GM23248 (cell line): ENCODE results near the gene HEATR5A. TPM values are rescaled to one million over a fixed set of nuclear protein-coding genes. Genes with fewer than 3 reads are reported as not detected.
"Not testable (repeated sequence)": the region's sequence is repeated elsewhere in the genome, so short reads cannot be mapped to it uniquely, and the experiment has no call there.

ENCODE experiments used
- DNase-seq: peaks from one replicate; pipeline ENCODE4 v3.0.0-alpha.2; 2015
- H2AFZ ChIP-seq: fragments of 200-600 bp; sonication (generic); 2 replicates; pipeline ENCODE4 v1.6.1; 2016; ENCODE audit warnings: antibody characterized with exemption
- H3F3A ChIP-seq: fragments of 200-600 bp; sonication (generic); 2 replicates; pipeline ENCODE4 v1.6.1; 2016; ENCODE audit warnings: mild to moderate bottlenecking, antibody characterized with exemption, mixed run types; ENCODE audit not compliant: insufficient read depth
- H3K27ac ChIP-seq: fragments of 200-600 bp; sonication (generic); 2 replicates; pipeline ENCODE4 v1.5.1; 2016; ENCODE audit warnings: mild to moderate bottlenecking
- H3K27me3 ChIP-seq: fragments of 200-600 bp; sonication (generic); replicated peaks from 2 replicates; pipeline ENCODE4 v1.6.1; 2016; ENCODE audit warnings: mild to moderate bottlenecking; ENCODE audit not compliant: insufficient read depth
- H3K36me3 ChIP-seq: fragments of 200-600 bp; sonication (generic); 2 replicates; pipeline ENCODE4 v1.6.1; 2016; ENCODE audit warnings: low read depth, mild to moderate bottlenecking
- H3K4me1 ChIP-seq: fragments of 200-600 bp; sonication (generic); 2 replicates; pipeline ENCODE4 v1.6.1; 2016; ENCODE audit warnings: mild to moderate bottlenecking; ENCODE audit not compliant: insufficient read depth
- H3K4me2 ChIP-seq: fragments of 200-600 bp; sonication (generic); one replicate; pipeline ENCODE4 v1.6.1; 2016; ENCODE audit warnings: mild to moderate bottlenecking; ENCODE audit not compliant: unreplicated experiment
- H3K4me3 ChIP-seq: fragments of 200-600 bp; sonication (generic); 2 replicates; pipeline ENCODE4 v1.5.1; 2016; ENCODE audit warnings: mild to moderate bottlenecking
- H3K79me2 ChIP-seq: fragments of 200-600 bp; sonication (generic); 2 replicates; pipeline ENCODE4 v1.6.1; 2016; ENCODE audit warnings: mild to moderate bottlenecking; ENCODE audit not compliant: insufficient read depth
- H3K9ac ChIP-seq: fragments of 200-600 bp; sonication (generic); 2 replicates; pipeline ENCODE4 v1.6.1; 2016; ENCODE audit warnings: mild to moderate bottlenecking
- H3K9me2 ChIP-seq: fragments of 200-600 bp; sonication (generic); 2 replicates; pipeline ENCODE4 v1.6.1; 2016; ENCODE audit warnings: mixed run types, mild to moderate bottlenecking, moderate library complexity; ENCODE audit not compliant: insufficient read depth
- H3K9me3 ChIP-seq: fragments of 200-600 bp; sonication (generic); one replicate; pipeline ENCODE4 v1.6.1; 2017; ENCODE audit warnings: low read depth
- H4K20me1 ChIP-seq: fragments of 200-600 bp; sonication (generic); 2 replicates; pipeline ENCODE4 v1.6.0; 2016; ENCODE audit not compliant: insufficient read depth
- EZH2 ChIP-seq: fragments of 200-600 bp; sonication (generic); IDR thresholded peaks from 2 replicates; pipeline ENCODE4 v1.6.1; 2018; ENCODE audit warnings: antibody characterized with exemption, mild to moderate bottlenecking; ENCODE audit not compliant: insufficient read depth, poor library complexity, severe bottlenecking
- EZH2phosphoT487 ChIP-seq: fragments of 200-600 bp; sonication (generic); IDR thresholded peaks from 2 replicates; pipeline ENCODE4 v1.6.1; 2018; ENCODE audit warnings: antibody characterized with exemption, moderate library complexity, mild to moderate bottlenecking, low read depth; ENCODE audit not compliant: insufficient read depth
- WGBS, 2 experiments: methylation state at CpG; one replicate each; pipeline ENCODE4 v1.1.6; 2015 to 2017; ENCODE audit warnings: low lambda C conversion rate in 2 of 2, low coverage in 1 of 2; ENCODE audit errors: missing lambda C conversion rate in 2 of 2; 5-methylcytosine and 5-hydroxymethylcytosine counted together
- in situ Hi-C: fragments of 300-500 bp; cut with MboI; formaldehyde crosslinking; loops from 2 replicates; pipeline ENCODE4 v1.15.0; 2020
- polyA plus RNA-seq: library from polyadenylated mRNA; unstranded; fragments of >200 nt; fragmentation: Nextera tagmentation; extraction: Ambion mirVana; gene quantifications from 2 replicates; pipeline ENCODE4 v1.2.1, GENCODE V29; 2016
- total RNA-seq: library from RNA; depleted of rRNA; stranded (reverse); fragments of >200 nt; shearing (Covaris generic); gene quantifications from 2 replicates; pipeline ENCODE4 v1.2.3, GENCODE V29; 2014

HEATR5A gene
- total and polyA plus RNA-seq, 2 experiments from 2014 or later: 49.1 to 70.3 TPM

DNA sequence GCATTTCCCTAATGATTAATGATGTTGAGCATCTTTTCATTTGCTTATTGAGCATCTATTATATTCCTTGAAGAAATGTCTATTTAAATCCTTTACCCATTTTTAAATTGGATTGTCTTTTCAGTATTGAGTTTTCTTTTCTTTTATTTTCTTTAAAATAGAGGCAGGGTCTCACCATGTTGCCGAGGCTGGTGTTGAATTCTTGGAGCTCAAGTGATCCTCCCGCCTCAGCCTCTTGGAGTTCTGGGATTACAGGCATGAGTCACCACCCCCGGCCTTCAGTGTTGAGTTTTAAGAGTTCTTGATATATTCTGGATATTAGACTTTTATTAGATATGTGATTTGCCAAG is 139.5 kb downstream of the HEATR5A start:
- DNase-seq: no peak
- 0 out of 2 replicates have a peak, but pooled peaks cover 8% of the 10 kb centered on the region for H3K4me1 ChIP-seq
- H3K79me2 ChIP-seq: no peaks in the 10 kb centered on the region
- no peak overlapping the region for H3K4me3 ChIP-seq
- H3K4me2 ChIP-seq: no peak overlapping the region
- TF ChIP-seq EZH2 (no peak), EZH2phosphoT487 (no peak)
- no peak overlapping the region for H2AFZ ChIP-seq
- no peaks in the 10 kb centered on the region for H4K20me1 ChIP-seq
- no peak overlapping the region for H3K27ac ChIP-seq
- in situ Hi-C loops: no loop called here
- WGBS, 2 experiments: 87 to 91% methylated on average over 3 of the region's 3 CpGs
- no peaks in the 10 kb centered on the region for H3K27me3 ChIP-seq
- H3K9me3 ChIP-seq: no peaks in the 10 kb centered on the region
- H3F3A ChIP-seq: no peaks in the 10 kb centered on the region
- H3K9me2 ChIP-seq: no peaks in the 10 kb centered on the region
- H3K36me3 ChIP-seq: no peaks in the 10 kb centered on the region
- H3K9ac ChIP-seq: no peak overlapping the region

DNA sequence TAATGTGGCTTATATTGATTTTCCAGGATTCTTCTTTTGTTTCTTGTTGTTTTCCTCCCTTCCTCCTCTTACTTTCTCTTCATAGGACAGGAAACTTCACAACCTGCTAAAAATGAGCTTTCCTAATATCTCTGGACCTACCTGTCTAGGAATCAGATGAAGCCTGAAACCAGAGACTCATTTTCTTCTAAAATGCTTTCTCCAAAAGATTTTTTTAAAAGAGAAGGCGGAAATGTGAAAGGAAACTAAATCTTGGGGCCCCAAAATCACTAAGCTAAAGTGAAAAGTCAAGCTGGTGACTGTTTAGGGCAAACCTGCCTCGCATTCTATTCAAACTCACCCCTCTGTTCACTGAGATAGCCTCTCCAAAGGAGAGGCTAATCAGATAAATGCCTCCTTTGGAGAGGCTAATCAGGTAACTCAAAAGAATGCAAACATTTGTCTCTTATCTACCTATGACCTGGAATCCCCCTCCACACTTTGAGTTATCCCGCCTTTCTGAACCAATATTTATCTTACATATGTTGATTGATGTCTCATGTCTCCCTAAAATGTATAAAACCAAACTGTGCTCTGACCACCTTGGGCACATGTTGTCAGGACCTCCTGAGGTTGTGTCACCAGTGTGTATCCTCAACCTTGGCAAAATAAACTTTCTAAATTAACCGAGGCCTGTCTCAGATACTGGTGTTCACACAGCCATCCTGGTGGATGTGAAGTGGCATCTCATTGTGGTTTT is 140.0 kb downstream of the HEATR5A start:
- Histone ChIP-seq H4K20me1 (no peaks in the 10 kb centered on the region), H3K27ac (no peak overlapping the region), H3K9me3 (no peaks in the 10 kb centered on the region), H3F3A (no peaks in the 10 kb centered on the region), H3K9ac (no peak overlapping the region), H3K36me3 (no peaks in the 10 kb centered on the region), H3K79me2 (no peaks in the 10 kb centered on the region), H3K4me2 (no peak overlapping the region), H2AFZ (no peak overlapping the region), H3K9me2 (no peaks in the 10 kb centered on the region), H3K4me3 (no peak overlapping the region), H3K27me3 (no peaks in the 10 kb centered on the region), H3K4me1 (0 out of 2 replicates have a peak, but pooled peaks cover 8% of the 10 kb centered on the region)
- WGBS, 2 experiments: 87 to 90% methylated on average over 4 of the region's 4 CpGs
- TF ChIP-seq EZH2phosphoT487 (no peak), EZH2 (no peak)
- no peak for DNase-seq
- in situ Hi-C loops: no loop called here

DNA sequence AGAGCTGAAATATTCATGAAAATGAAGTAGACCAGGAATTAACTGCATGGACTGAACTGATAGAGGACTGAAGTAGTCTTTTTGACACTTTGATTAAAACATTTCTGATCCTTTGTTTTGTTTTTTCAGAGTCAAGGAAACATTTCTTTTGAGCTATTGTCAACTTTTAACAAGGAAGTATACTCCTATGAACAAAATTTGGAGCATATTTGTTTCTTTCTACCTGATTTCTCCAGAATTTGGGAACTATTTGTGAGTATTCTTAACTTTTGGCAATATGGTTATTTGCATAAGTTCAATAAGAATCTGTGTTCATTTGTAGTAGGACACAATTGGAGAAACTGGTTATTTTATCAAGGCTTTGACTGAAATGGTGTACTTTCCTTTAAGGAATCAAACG is 141.5 kb downstream of the HEATR5A start:
- DNase-seq: no peak
- Histone ChIP-seq H3K4me3 (no peak overlapping the region), H3F3A (peaks cover 9% of the 10 kb centered on the region; the same call in 1 of the 2 replicates), H3K4me2 (no peak overlapping the region), H3K27me3 (no peaks in the 10 kb centered on the region), H3K9ac (no peak overlapping the region), H2AFZ (no peak overlapping the region), H3K36me3 (no peaks in the 10 kb centered on the region), H3K27ac (no peak overlapping the region), H3K79me2 (no peaks in the 10 kb centered on the region), H3K9me3 (no peaks in the 10 kb centered on the region), H4K20me1 (no peaks in the 10 kb centered on the region), H3K9me2 (no peaks in the 10 kb centered on the region), H3K4me1 (peaks cover 13% of the 10 kb centered on the region)
- 69 to 86% methylated on average over 1 of the region's 1 CpG for WGBS, 2 experiments
- TF ChIP-seq EZH2 (no peak), EZH2phosphoT487 (no peak)
- in situ Hi-C loops: no loop called here

DNA sequence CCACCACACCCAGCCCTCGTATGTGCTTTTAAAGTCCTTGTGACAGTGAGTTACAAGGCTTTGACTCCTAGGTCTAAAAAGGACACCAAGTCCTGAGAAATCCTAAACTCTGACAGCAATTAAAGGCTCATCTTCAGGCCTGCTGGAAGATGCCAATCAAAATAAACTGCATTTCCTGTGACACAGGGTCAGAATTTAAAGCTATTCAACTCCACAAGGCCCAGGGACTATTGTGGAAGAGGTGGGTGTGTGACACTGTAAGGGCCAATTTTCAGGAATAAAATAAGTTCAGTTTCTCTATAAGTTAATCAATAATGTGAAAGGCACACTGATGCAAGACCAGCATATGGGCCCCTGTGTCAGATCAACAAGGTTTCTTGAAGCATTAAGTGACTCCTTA is 143.3 kb downstream of the HEATR5A start:
- WGBS, 2 experiments: 50 to 60% methylated on average over 1 of the region's 1 CpG
- Histone ChIP-seq H3K4me1 (peaks cover 12% of the 10 kb centered on the region), H3F3A (peaks cover 16% of the 10 kb centered on the region; the same call in 1 of the 2 replicates), H3K4me3 (no peak overlapping the region), H3K36me3 (no peaks in the 10 kb centered on the region), H3K9me2 (no peaks in the 10 kb centered on the region), H3K79me2 (no peaks in the 10 kb centered on the region), H3K4me2 (no peak overlapping the region), H3K9ac (no peak overlapping the region), H2AFZ (no peak overlapping the region), H4K20me1 (no peaks in the 10 kb centered on the region), H3K27me3 (no peaks in the 10 kb centered on the region), H3K9me3 (no peaks in the 10 kb centered on the region), H3K27ac (no peak overlapping the region)
- in situ Hi-C loops: no loop called here
- TF ChIP-seq EZH2phosphoT487 (no peak), EZH2 (no peak)
- DNase-seq: no peak

DNA sequence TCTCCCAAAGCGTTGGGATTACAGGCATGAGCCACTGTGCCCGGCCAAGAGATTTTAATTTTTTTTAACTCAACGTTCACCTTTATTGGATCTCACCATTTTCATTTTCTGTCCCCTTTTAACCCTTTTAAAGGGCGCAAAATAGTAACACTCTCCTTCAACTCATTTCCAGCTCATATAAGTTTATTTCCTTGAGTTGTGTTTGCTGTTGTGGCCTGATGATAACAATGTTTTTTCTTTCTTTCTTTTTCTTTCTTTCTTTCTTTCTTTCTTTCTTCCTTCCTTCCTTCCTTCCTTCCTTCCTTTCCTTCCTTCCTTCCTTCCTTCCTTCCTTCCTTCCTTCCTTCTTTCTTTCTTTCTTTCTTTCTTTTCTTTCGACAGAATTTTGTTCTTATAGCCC is 143.9 kb downstream of the HEATR5A start:
- H3K9ac ChIP-seq, H3K4me2 ChIP-seq, H3K9me2 ChIP-seq, H3K79me2 ChIP-seq, H3K4me3 ChIP-seq, H2AFZ ChIP-seq, DNase-seq, H4K20me1 ChIP-seq, in situ Hi-C loops, H3K36me3 ChIP-seq, H3K27me3 ChIP-seq, H3K9me3 ChIP-seq, H3K27ac ChIP-seq: not testable (repeated sequence)
- Histone ChIP-seq H3K4me1 (peaks cover 12% of the 10 kb centered on the region), H3F3A (peaks cover 16% of the 10 kb centered on the region; the same call in 1 of the 2 replicates)
- 72 to 74% methylated on average over 5 of the region's 5 CpGs for WGBS, 2 experiments
